GM19468 (cell line): ENCODE measurements around the gene ABCD3.
"Not testable (repeated sequence)": the region's sequence is repeated elsewhere in the genome, so short reads cannot be mapped to it uniquely, and the experiment has no call there.

Experiments
- ATAC-seq: cut with Tn5 transposase; IDR thresholded peaks from one replicate; pipeline ENCODE4 v1.9.1; 2021; ENCODE audit warnings: mild to moderate bottlenecking, moderate library complexity, moderate number of reproducible peaks; ENCODE audit not compliant: unreplicated experiment; ENCODE audit errors: extremely low read depth

ABCD3 gene

GRCh38 chr1:94543893-94544635 is 125.9 kb downstream of the ABCD3 start:
- no peak for ATAC-seq

DNA sequence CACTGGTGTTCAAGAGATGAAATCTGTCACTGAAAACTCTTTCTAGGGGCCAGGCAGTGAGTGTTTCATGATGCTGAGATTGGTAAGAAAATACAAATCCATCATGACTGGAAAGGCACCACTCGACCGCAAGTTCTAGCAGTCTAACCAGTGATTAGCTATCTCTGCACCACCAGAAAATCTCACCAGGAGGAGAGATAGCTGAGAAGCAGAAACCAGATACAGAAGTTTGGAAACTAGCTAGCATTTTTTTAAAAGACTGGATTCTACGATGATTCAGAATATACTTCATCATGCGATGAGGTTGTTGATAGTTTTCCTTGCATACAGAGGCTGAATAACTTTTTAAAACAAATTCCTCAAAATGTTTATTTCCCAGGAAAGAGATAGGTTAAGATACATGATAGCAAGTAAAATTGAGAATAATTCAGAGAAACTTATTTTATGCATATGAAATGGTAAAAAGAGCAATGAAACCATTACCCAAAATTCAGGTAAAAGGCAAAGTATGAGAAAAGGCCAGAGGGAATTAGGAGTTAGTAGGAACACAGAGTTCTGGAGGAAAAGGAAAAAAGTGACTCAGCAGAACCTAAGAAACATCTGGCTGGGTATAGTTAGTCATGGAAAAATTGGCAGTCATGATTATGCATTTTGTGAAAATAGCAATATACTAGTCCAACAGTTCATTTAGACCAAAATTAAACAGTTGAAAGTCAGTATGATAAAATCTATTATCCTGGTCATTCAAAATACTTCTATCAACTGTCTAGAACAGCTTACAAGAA is 126.7 kb downstream of the ABCD3 start:
- ATAC-seq = no peak

GRCh38 chr1:94549706-94550105 is 131.5 kb downstream of the ABCD3 start:
- ATAC-seq = no peak

DNA sequence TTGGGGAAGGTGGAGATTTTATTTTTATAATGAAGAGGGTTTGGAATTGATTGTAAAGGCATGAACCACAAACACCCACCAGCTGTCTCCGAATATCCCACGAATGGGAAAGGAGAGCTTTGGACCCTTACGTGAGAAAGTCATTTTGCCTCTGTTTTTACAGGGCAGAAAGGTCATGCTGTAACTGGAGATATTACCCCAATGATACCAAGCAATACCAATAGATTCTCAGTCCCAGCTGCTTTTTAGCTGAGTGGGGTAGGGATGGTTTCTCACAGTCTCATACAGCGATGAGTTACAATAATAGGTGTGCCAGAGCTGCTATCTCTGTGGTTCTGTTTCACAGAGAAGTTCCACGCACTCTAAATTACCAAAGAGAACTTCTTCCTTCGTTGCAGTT is 132.2 kb downstream of the ABCD3 start:
- no peak for ATAC-seq

GRCh38 chr1:94550800-94551241 is 132.6 kb downstream of the ABCD3 start:
- ATAC-seq = no peak

GRCh38 chr1:94551449-94551848 is 133.3 kb downstream of the ABCD3 start:
- ATAC-seq = no peak

- no peak for ATAC-seq
Measured at GRCh38 chr1:94552071-94552586, 133.9 kb downstream of the ABCD3 start.

- no peak for ATAC-seq
Measured at GRCh38 chr1:94553323-94553730, 135.1 kb downstream of the ABCD3 start.

- no peak for ATAC-seq
Measured at GRCh38 chr1:94553931-94554330, 135.7 kb downstream of the ABCD3 start.

DNA sequence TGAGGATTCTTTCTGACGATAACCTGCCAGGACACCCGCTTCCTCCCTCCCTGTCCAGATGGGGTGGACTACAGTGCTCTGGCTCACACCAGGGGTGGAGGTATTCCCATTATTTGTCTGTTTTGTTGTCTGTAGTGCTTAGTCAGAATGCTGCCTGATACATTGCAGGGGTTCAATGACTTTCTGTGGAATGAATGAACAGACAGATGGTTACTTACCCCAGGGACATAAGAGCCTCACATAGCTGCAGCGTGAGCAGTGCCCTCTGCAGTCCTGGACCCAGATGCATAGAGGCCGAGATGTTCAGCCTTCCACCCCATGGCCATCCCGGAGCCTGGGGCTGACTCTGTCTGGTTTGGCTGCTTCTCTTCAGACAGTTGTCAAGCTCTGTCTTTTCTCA is 136.4 kb downstream of the ABCD3 start:
- ATAC-seq = no peak

- no peak for ATAC-seq
Measured at GRCh38 chr1:94555091-94555490, 136.9 kb downstream of the ABCD3 start.

DNA sequence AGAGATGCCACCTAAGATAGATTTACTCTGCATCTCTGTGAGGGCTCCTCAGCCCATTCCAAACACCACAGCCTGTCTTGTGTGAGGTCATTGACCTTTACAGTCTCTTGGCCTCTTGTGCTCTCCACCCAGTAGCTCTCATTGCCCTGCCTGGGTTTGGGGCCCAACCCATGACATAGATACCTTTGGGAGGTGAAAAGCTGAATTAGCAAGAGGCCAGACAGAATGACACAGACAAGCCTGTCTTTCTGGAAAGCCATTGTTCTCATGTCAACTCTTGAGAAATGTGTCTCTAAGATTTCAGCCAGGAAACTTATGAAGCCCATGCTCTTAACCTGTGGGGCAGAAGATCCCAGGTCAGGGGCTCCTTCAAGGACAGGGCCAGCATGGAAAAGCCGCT is 141.7 kb downstream of the ABCD3 start:
- ATAC-seq = no peak

DNA sequence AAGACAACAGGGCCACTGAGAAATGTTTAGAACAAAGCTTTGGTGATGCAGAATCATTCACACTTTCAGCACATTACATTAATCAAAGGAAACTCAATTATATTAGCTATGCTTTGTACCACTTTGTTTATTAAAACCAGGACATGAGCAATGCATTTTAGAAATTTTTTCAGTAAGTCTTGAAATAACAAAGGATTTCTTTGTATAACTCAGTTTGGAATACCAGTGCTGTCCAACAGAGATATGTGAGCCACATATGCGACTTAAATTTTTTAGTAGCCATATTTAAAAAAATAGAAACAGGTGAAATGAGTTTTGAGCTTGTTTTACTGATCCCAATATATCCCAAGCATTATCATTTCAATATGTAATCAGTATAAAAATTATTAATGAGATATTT is 142.1 kb downstream of the ABCD3 start:
- no peak for ATAC-seq

DNA sequence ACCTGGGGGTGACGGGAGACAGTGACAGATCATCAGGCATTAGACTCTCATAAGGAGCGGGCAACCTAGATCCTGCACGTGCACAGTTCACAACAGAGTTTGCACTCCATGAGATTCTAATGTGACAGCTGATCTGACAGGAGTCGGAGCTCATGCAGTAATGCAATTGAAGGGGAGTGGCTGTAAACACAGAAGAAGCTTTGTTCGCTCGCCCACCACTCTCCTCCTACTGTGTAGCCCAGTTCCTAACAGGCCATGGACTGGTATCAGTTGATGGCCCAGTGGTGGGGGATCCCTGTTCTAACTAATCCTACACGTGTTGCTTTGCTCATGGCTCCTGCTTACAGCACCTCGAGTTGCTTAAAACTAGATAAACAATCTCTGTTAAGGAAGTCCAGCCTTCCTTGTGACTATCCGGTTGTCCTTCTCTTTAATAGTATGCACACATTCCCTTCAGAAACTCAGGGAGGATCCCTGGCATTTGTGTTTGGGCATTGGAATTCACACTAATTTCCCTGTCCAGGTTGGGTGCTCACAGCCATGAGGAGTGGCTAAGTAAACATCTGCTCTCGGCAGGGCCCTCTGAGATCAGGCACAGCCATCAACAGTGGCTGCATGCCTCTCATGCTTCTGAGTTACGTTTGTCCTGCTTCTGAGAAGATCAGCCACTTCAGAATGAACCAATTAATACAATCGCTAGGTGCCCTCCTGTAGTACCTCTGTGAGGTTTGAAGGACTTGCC is 144.5 kb downstream of the ABCD3 start:
- no peak for ATAC-seq

DNA sequence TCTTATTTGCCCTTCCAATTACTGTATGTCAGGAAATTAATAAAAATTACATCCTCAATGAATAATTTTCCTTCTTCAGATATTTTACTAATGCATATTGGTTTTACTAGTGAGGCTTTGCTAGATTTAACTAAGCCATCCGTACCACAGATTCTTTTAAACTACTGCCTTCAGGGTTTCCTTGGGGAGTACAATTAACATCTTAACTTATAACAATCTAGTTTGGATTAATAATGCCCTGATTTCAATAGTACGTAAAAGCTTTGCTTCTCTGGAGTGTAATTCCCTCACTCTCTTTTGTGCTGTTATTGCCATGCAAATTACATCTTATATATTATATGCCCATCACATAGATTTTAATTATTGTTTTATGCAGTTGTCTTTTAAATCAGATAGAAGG is 147.7 kb downstream of the ABCD3 start:
- ATAC-seq = no peak

GRCh38 chr1:94566436-94566835 is 148.2 kb downstream of the ABCD3 start:
- ATAC-seq = not testable (repeated sequence)

GRCh38 chr1:94567975-94568607 is 149.9 kb downstream of the ABCD3 start:
- ATAC-seq = not testable (repeated sequence)
